ENCODE results near the gene CPOX. TPM values are rescaled to one million over a fixed set of nuclear protein-coding genes. Genes with fewer than 3 reads are reported as not detected.

CPOX gene
- polyA plus RNA-seq, 3 donors = 21.4 to 23.9 (median 23.3) TPM

DNA sequence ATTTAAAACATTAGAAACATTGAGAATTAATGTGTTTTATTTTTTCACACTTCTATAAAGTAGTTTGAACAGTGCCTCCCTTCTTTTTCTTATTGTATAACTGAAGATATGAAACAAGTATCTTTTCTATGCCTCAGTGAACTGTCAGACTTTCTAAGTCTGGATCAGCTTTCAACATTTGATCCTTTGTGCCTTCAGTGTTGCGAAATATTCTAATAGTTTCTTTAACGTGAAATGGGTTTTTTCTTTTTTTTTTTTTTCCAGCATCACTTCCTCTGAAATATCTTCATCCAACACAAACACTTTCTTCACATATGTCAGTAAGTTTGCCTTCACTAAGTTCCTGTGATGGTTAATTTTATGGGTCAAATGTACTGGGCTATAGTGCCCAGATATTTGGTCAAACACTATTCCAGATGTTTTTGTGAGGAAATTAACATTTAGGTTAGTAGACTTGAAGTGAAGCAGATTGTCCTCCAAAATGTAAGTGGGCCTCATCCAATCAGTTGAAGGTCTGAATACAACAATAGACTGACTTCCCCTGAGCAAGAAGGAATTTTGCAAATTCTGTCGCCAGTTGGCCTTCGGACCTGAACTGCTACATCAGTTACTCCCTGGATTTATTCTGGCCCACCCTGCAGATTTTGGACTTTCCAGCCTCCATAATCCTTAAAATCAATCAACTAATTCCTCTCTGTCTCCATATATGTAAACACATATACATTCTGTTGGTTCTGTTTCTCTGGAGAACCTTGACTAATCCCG, 6.4 kb upstream of the CPOX start:
- DNase-seq = no peak

GRCh38 chr3:98598492-98598891, 5.1 kb upstream of the CPOX start:
- no peak for DNase-seq

- no peak for DNase-seq
These were observed 3.4 kb upstream of the CPOX start for GRCh38 chr3:98596541-98597500.

DNA sequence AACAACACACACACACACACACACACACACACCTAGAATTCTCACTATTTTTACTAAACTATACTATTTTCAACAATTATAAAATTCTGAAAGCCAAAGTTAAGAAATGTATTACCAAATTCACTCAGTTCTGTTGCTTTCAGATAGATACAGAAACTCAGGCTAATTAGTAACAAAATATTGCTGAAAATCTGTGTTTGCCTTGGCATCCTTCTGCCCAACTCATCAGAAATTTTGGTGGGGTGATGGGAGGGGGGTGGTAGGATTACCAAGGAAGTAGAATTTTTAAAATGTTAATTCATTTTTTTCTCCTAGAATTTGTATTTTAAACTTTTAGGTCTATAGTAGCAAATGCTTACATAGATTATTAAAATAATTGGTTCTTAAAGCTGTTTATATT, 2.7 kb upstream of the CPOX start:
- no peak for DNase-seq

DNA sequence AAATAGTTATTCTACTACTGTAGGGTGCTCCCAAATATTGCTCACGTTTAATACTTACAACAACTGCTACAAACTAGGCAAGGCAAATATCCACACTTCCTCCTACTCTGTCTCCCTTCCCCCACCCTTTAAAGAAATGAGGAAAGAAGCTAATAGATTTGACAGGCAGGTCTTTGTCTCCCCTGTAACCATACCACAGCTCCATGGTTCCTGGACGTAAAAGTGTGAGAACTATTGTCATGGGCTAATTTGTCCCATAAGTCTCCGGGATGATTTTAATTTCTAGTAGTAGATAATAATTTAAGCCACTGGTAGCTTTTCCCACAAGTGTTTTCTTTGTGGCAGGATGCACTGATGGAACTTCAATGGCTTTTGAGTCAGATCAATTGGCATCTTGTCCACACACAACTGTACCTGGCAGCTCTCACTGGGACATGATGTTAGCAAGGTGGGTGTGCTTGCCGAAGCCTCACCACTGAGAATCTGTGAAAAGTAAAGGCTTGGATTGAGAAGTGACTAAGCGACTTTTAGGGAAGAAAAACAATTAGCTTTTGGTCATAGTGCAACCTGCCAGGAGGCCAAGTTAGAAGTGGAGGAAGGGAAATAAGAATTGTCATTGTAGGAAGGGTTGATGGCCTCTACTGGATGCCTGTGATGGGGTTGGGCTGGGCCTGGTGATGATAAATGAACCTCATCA, 1.4 kb upstream of the CPOX start:
- no peak for DNase-seq

DNA sequence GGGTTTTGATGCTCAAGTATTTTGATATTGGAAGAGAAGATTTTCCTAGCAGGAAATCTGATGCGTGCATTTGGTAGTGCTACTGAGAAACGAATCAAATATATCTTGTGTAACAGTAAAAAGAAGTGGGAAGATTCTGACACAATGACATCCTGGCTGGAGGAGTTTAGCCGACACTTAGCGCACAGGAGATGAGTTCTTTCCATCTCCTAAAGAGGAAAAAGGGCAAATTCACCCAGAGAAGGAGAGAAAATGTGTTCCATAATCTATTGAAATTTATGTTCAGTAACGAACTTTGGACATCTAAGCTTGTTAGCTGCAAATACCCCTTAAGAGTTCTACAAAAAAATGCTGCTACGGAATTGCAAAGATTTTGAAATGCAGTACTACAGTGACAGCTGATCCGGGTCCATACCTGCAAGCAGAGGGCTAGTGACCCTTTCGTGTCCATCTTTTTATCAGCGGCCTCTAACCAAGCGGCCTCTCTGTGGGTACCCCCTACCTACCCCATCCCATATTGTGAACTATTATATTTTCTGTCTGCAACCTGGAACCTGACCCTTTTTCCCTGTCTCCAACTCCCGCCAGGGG, 971 bp downstream of the CPOX start:
- no peak for DNase-seq

GRCh38 chr3:98589331-98590036, 3.9 kb downstream of the CPOX start:
- DNase-seq = no peak

DNA sequence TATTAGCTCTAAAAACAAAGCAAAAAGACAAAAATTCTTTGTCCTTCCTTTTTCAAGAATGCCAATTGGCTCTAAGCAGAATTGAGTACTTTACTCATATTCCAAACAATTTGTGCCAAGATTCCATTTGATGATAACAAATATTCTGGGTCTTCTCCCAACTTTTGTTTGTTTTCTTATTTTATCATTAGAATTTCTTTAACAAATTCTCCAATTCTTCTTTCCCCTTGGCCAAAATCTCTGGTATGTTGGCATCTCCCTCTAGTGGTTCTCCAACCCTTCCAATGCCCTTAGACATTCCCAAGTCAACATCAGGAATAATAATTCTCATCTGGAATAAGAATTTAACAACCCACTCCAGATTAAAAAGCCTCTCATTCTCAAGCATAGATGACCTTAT, 5.3 kb downstream of the CPOX start:
- no peak for DNase-seq

GRCh38 chr3:98587654-98588053, 5.8 kb downstream of the CPOX start:
- DNase-seq = no peak

DNA sequence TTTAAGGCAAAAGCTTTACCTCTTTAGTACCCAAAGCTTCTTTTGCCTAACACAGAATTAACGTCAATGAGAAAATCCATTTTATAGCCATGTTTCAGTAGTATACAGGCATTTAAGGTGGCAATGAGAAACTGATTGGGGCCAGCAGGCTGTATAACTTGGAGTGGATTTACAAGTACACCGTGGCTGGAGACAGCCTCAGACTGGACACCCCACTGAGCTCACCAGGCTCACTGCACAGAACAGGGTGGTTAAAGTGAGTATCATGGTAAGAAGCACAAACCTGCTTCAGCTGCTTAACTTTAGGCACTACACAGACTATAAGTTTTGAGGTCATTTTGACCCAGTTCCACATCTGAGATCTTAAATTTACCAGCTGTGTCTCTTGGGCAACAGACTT, 8.9 kb downstream of the CPOX start:
- no peak for DNase-seq

DNA sequence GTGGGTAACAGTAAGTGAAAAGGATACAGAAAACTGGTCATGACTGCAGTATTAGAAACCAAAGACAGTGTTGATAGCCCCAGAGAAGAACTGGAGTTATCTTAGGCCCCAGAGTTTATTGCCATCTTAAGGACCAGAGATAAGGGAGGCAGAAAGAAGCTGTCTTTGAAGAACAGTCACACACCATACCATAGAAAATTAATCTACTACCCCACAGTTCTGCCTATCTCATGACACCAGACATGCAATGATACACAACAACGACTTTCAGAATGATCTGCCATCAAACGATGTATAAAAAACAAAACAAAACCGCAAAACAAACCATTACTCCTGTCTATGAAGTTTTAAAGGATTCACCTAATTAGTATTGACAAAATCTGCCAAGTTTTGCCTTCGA, 9.6 kb downstream of the CPOX start:
- DNase-seq = no peak

DNA sequence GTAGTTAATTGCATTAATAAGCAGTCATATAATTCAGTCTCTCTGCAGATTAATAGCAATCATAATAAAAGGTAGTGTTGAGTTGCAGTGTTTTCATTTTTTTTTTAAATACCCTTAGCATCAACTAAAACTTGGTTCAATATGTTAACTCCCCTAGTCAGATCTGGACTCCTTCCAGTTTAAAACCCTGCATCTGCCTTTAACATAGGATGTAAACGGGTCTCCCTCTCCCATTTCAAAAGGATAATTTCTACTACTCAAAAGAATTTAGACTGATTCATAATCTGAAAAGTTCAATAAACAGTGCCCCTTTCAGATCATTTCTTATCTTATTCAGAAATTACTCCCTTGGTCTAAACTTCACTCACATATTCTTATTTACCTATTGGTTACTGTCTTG, 11.4 kb downstream of the CPOX start:
- DNase-seq = no peak

DNA sequence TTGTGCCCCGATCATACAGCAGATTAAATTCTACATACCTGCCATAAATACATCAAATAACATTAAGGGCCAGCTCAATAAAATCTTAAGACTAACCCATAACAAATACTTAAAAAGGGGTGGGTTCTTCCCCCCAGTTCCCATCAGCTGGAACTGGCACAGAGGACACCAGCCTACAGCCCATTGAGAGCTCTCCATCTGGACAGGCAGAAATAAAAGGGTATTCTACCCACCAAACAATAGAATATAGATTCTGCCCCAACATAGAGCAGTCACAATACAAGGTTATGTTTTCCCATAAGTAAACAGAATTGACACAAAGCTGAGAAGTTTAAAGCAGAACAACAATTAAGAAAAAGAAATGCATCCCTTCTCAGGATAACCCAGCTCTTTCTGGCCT, 11.9 kb downstream of the CPOX start:
- DNase-seq = no peak

DNA sequence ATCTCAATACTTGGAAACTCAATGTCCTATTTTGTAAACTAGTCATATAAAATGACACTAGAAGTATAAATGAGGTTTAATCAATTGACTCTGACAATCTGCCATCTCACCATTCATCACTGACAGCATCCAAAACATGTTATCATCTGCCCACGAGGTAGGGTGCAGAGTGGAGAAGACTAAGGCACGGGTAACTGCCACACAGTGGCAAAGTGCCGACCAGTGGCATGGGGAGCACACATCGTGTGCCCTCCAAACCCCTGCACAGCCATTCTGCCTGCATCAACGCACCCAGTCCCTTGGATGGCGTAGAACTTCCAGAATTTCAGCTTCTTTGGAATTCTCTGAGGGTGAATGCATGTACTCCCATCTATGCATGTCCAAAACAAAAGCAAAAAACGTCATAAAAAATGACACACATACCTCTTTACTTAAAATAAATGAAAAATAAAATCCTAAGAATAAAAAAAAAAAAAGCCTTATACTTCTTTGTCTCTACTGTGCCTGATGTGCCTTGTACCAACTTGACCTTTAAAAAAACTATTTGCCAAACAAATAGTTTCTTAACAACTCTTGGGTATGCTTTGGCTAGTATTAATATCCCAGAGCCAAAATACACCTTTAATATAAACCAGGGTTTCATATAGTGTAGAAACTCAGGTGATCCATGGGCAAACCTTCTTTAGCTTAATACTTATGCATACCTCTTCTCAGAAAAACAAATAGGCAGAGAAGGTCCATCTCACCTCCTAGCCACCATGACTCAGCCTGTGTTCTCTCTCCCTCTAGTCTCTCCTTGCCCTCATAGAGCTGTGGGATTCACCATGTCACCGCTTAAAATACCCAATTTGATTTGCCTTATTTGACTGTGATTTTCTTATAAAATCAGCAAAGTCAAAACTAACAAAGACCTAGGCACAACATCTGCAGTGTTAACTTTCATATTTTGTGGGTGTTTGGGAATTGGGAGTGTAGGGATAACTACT, 12.7 kb downstream of the CPOX start:
- DNase-seq = no peak

DNA sequence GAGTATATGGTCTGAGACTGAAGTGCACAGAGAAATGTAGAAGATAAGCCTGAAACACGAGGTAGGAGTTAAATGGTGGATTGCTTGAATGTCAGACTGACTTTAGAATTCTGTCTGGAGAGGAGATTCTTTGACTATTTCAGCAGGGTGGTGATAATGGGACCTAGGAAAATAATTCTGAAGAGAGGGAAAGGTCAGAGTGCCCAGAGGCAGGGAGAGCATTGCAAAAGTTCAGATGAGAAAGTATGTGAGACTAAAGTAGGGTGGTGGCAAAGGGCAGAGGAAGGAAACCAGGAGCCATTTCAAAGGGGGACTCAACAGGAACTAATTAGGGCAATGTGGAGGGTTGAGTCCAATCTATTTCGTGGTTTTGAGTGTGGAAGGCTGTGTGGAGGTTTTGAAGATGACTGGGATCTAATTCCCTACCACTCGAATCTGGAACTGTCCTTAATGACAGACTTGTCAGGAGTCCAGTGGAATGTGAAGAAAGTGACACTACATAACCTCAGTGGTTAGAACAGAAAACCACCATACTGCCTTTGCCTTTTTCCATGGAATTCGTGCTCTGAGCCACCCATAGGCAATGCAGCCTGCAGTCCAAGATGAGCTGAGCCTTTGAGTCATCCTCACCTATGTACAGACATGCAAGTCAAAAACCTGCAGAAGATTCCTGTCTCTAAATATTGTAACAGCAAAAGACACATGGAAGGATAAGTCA, 16.1 kb downstream of the CPOX start:
- DNase-seq = no peak

- no peak for DNase-seq
These were observed 19.3 kb downstream of the CPOX start for GRCh38 chr3:98574132-98574531.

GRCh38 chr3:98573181-98573728, 20.2 kb downstream of the CPOX start:
- DNase-seq = no peak

DNA sequence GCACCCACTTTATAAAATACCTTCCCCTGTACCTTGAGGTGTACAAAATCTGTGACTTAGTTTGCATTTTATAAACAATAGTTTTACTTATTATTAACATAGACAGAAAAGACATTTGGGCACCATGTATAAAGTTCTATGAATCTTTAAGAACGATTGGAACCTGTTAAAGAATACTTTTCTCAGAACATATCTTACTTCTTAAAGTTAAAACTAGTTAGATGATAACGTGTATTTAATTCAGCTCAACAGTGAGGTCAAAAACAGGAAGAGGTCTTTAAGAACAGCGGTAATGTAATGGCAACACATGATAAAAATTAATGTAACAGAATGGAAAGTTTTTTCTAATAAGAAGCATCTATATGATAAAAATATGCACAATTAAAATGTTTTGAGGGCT, 25.0 kb downstream of the CPOX start:
- DNase-seq = no peak

GRCh38 chr3:98567666-98568270, 25.6 kb downstream of the CPOX start:
- DNase-seq = no peak
